Ovary (tissue), 10 donors: ENCODE measurements around the gene BATF. TPM values are rescaled to one million over a fixed set of nuclear protein-coding genes. Genes with fewer than 3 reads are reported as not detected.
"Not testable (repeated sequence)": the region's sequence is repeated elsewhere in the genome, so short reads cannot be mapped to it uniquely, and the experiment has no call there.

ENCODE experiments used
- DNase-seq, 5 donors: peaks; one replicate each; pipeline ENCODE4 v3.0.0-alpha.2; 2019 to 2020
- H3K27ac ChIP-seq, 2 donors: fragments of 200-600 bp; one replicate each; pipeline versions ENCODE4 v1.5.1 to v1.8.0; 2019 to 2022
- H3K27me3 ChIP-seq: fragments of 200-600 bp; one replicate; pipeline ENCODE4 v1.8.0; 2022
- H3K36me3 ChIP-seq: fragments of 200-600 bp; sonication (generic); one replicate; pipeline ENCODE4 v1.5.1; 2019
- H3K4me1 ChIP-seq: one replicate; pipeline ENCODE4 v1.8.1; 2013; ENCODE audit warnings: mild to moderate bottlenecking, moderate library complexity; ENCODE audit not compliant: insufficient read depth
- H3K4me3 ChIP-seq: fragments of 200-600 bp; sonication (generic); one replicate; pipeline ENCODE4 v1.5.1; 2017
- H3K9me3 ChIP-seq, 2 donors: fragments of 200-600 bp in 1 of 2; sonication (generic) in 1 of 2; one replicate each; pipeline versions ENCODE4 v1.5.1 to v1.8.1; 2013 to 2019; ENCODE audit warnings: mild to moderate bottlenecking in 1 of 2, moderate library complexity in 1 of 2
- CTCF ChIP-seq, 3 donors: fragments of 450-650 bp in 2 of 3; fragments of 200-600 bp in 1 of 3; IDR thresholded peaks; one replicate each; pipeline versions ENCODE4 v1.5.1 to v1.8.0; 2016 to 2022; ENCODE audit warnings: antibody characterized with exemption in 3 of 3, mild to moderate bottlenecking in 1 of 3
- EP300 ChIP-seq: sonication (generic); formaldehyde crosslinking; IDR thresholded peaks from one replicate; pipeline ENCODE4 v1.6.1; 2017; ENCODE audit warnings: antibody characterized with exemption
- POLR2A ChIP-seq: fragments of 450-650 bp; IDR thresholded peaks from one replicate; pipeline ENCODE4 v1.6.1; 2017; ENCODE audit warnings: antibody characterized with exemption, mild to moderate bottlenecking, moderate library complexity
- WGBS, 3 donors: extraction: QIAGEN DNeasy Blood & Tissue Kit in 1 of 3; methylation state at CpG; one replicate each; pipeline versions ENCODE4 v1.1.5 to v1.1.7; 2013 to 2017; 5-methylcytosine and 5-hydroxymethylcytosine counted together
- intact Hi-C, 4 donors: fragments of 100-400 bp; cut with DNase I; formaldehyde crosslinking; loops; one replicate each; pipeline versions ENCODE4 v1.11.0 to v1.15.1; 2022 to 2023
- long read RNA-seq, 3 donors: library from polyadenylated mRNA in 2 of 3; unstranded in 2 of 3; transcript quantifications; one replicate each; pipeline ENCODE4 v2.0.0 and lab custom pipeline, GENCODE V29; 2021 to 2026
- polyA plus RNA-seq, 2 donors: library from polyadenylated mRNA; stranded (reverse); fragments of 200-250 nt in 1 of 2; fragments of 350-450 nt in 1 of 2; fragmentation: Illumina TruSeq in 1 of 2; extraction: RNeasy Lipid Tissue Mini Kit (QIAGEN cat#74804) in 1 of 2; gene quantifications; one replicate each; pipeline ENCODE4 v1.2.3, GENCODE V29; 2013 to 2014
- total RNA-seq, 7 donors: library from RNA; depleted of rRNA in 2 of 7; stranded (reverse); fragments of >200 nt in 2 of 7; fragmentation: NEBNext Ultra II Directional in 3 of 7; extraction: Animal tissue kit (Norgen Biotek cat#: 25700) in 3 of 7; gene quantifications; one replicate each; pipeline versions ENCODE4 v1.1.0 to v1.2.4, GENCODE V29; 2016 to 2023
- donor health status: DM: no; HTN: no; CAD: no; lungs with moderate emphysema.
- donor health status: DM: no; HTN: no; CAD: no.
- donor health status: Bipolar disorder and iron deficiency.
- donor health status: DM: yes; HTN: yes; CAD: no.
- donor health status: DM: no; HTN: no; CAD: no.
- donor health status: DM: yes; HTN: yes; CAD: no.

The BATF gene
- total RNA-seq (1 to 10 TPM in 3 of 7 donors, under 1 TPM in 4; 0.45 to 1.7 (median 0.69) TPM), polyA plus RNA-seq (1 to 10 TPM in 1 of 2 donors, under 1 TPM in 1; 0.67 to 1.5 TPM)
- long read RNA-seq, donor 1, result 0 reads
- long read RNA-seq, donor 2, result 0 reads
- long read RNA-seq, donor 3, partial matches to known transcripts, result 0 of 1 reads
- long read RNA-seq, donor 3, other reads (novel, unspliced or antisense), result 1 of 1 reads

- Histone ChIP-seq H3K4me3 (no peak within 1 kb of the TSS), H3K9me3 (no peaks in the 10 kb centered on the region), H3K36me3 (no peaks in the 10 kb centered on the region), H3K27me3 (no peaks in the 10 kb centered on the region), H3K4me1 (no peaks in the 10 kb centered on the region), H3K27ac (no peak within 1 kb of the TSS)
- no peak for DNase-seq
- intact Hi-C loops, result no loop called here
- no peak for TF ChIP-seq CTCF (IDR thresholded peaks at IDR 0.05)
- no peak for TF ChIP-seq EP300
- no peak for TF ChIP-seq POLR2A
- 53 to 68% (median 57%) methylated on average over 13 of the region's 13 CpGs for WGBS, 3 donors
These were observed at the start of gene BATF for GRCh38 chr14:75522224-75522982. Gene BATF, plus strand, starts transcription at chr14:75522469. Its CDS starts 214 bp downstream, at chr14:75522683.

- H3K4me3 ChIP-seq, H3K36me3 ChIP-seq, H3K27me3 ChIP-seq, H3K9me3 ChIP-seq, DNase-seq, H3K27ac ChIP-seq, H3K4me1 ChIP-seq, intact Hi-C loops: not testable (repeated sequence)
- 79 to 88% (median 85%) methylated on average over 6 of the region's 6 CpGs for WGBS, 3 donors
These were observed 48.1 kb upstream of the BATF start for GRCh38 chr14:75474127-75474526.

GRCh38 chr14:75476274-75476995, 45.8 kb upstream of the BATF start:
- Histone ChIP-seq H3K27ac (no peak overlapping the region), H3K9me3 (no peaks in the 10 kb centered on the region), H3K4me3 (no peak overlapping the region), H3K36me3 (no peaks in the 10 kb centered on the region), H3K4me1 (peaks cover 1% of the 10 kb centered on the region), H3K27me3 (no peaks in the 10 kb centered on the region)
- TF ChIP-seq EP300, result no peak
- no peak for TF ChIP-seq POLR2A
- no peak for TF ChIP-seq CTCF (IDR thresholded peaks at IDR 0.05)
- DNase-seq, result peak in 3 of 5 donors; percentile 43 to 66 (median 53)
- intact Hi-C loops, result no loop called here
- 55 to 73% (median 62%) methylated on average over 11 of the region's 11 CpGs for WGBS, 3 donors

- H3K4me1 ChIP-seq, result peaks cover 1% of the 10 kb centered on the region
- intact Hi-C loops, result no loop called here
- TF ChIP-seq CTCF (IDR thresholded peaks at IDR 0.05) (no peak), POLR2A (no peak), EP300 (no peak)
- H3K27me3 ChIP-seq, result no peaks in the 10 kb centered on the region
- DNase-seq, result no peak
- no peaks in the 10 kb centered on the region for H3K9me3 ChIP-seq
- H3K27ac ChIP-seq, result no peak overlapping the region
- no peak overlapping the region for H3K4me3 ChIP-seq
- WGBS, 3 donors, result 92 to 98% (median 93%) methylated on average over 5 of the region's 5 CpGs
- no peaks in the 10 kb centered on the region for H3K36me3 ChIP-seq
These were observed 44.4 kb upstream of the BATF start for GRCh38 chr14:75477881-75478280.
